ENCODE results near the gene SLC47A1. TPM values are rescaled to one million over a fixed set of nuclear protein-coding genes. Genes with fewer than 3 reads are reported as not detected.

SLC47A1 gene
- polyA plus RNA-seq, 1 donor (not counting 4 experiments of a cell fraction or from before 2014, with no cell fraction given), result 0.07 TPM

DNA sequence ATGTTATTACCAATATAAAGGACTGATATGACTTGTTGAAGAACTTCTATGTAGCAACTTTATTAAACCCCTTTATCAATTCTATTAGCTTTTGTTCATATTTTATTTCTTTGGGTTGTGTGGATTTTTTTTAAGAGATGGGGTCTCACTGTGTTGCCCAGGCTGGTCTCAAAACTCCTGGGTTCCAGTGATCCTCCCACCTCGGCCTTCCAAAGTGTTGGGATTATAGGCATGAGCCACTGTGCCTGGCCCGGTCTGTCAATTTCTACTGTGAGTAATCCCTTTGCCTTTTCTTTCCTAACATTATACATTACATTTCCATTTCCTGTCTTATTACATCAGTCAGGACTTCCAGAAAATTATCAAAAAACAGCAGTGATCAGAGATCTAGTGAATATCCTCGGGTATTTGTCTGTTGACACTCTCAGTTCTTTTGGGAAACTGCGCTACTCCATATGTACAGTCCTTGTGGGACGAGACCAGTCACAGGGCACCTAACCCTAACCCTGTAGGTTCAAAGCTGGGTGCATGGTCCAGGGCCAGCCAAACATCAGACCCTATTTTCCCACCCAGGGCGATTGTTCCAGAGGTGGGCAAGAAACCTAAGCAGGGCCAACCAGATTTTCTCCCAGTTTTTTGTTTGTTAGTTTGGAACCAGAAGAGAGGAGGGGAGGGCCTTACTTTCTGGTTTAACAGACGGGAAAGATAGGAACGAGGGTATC is 1.7 kb upstream of the SLC47A1 start:
- no peak for TF ChIP-seq EZH2 (IDR thresholded peaks at IDR 0.05; ENCODE audit: low read length)
- TF ChIP-seq, protein P1, sequence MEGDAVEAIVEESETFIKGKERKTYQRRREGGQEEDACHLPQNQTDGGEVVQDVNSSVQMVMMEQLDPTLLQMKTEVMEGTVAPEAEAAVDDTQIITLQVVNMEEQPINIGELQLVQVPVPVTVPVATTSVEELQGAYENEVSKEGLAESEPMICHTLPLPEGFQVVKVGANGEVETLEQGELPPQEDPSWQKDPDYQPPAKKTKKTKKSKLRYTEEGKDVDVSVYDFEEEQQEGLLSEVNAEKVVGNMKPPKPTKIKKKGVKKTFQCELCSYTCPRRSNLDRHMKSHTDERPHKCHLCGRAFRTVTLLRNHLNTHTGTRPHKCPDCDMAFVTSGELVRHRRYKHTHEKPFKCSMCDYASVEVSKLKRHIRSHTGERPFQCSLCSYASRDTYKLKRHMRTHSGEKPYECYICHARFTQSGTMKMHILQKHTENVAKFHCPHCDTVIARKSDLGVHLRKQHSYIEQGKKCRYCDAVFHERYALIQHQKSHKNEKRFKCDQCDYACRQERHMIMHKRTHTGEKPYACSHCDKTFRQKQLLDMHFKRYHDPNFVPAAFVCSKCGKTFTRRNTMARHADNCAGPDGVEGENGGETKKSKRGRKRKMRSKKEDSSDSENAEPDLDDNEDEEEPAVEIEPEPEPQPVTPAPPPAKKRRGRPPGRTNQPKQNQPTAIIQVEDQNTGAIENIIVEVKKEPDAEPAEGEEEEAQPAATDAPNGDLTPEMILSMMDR (optimal IDR thresholded peaks at IDR 0.05 in 1 of 3, IDR thresholded peaks at IDR 0.05 in 1 of 3, conservative IDR thresholded peaks at IDR 0.05 in 1 of 3; ENCODE audit: extremely low read depth in 1 of 3, insufficient read depth in 2 of 3, low read length in 3 of 3), result no peak
- Histone ChIP-seq H3K9me1 (ENCODE audit: control insufficient read depth, extremely low read depth, insufficient read depth, low read length) (no peaks in the 10 kb centered on the region), H3K9me3 (ENCODE audit: control insufficient read depth, low read depth, low read length) (no peaks in the 10 kb centered on the region), H2AFZ (ENCODE audit: control insufficient read depth, low read length) (no peak overlapping the region), H3K27me3 (ENCODE audit: control insufficient read depth, extremely low read depth, insufficient read depth, low read length) (peaks cover 51% of the 10 kb centered on the region), H3K79me2 (ENCODE audit: control insufficient read depth, insufficient read depth, low read length) (no peaks in the 10 kb centered on the region), H3K9ac (ENCODE audit: control insufficient read depth, extremely low read depth, insufficient read depth, low read length) (no peak overlapping the region), H4K20me1 (ENCODE audit: control insufficient read depth, extremely low read depth, insufficient read depth, low read length) (peaks cover 3% of the 10 kb centered on the region), H3K4me3 (ENCODE audit: control insufficient read depth in 2 of 3, extremely low read depth in 1 of 3, insufficient read depth in 2 of 3, low read depth in 1 of 3, low read length in 3 of 3) (no peak overlapping the region), H3K36me3 (ENCODE audit: control insufficient read depth in 2 of 2, extremely low read depth in 1 of 2, insufficient read depth in 2 of 2, low read length in 2 of 2) (no peaks in the 10 kb centered on the region), H3K4me1 (ENCODE audit: control insufficient read depth, extremely low read depth, insufficient read depth, low read length) (peaks cover 8% of the 10 kb centered on the region), H3K4me2 (ENCODE audit: control insufficient read depth, extremely low read depth, insufficient read depth, low read depth, low read length) (no peak overlapping the region), H3K27ac (ENCODE audit: control insufficient read depth, insufficient read depth, low read length) (no peak overlapping the region)
- dilution Hi-C loops (cut with MboI; ENCODE audit: extremely low pct_ligation_motif_present, low sequenced_read_pairs), result no loop called here
- FAIRE-seq (no peak), DNase-seq (ENCODE audit: low read depth, low spot score) (no peak)

DNA sequence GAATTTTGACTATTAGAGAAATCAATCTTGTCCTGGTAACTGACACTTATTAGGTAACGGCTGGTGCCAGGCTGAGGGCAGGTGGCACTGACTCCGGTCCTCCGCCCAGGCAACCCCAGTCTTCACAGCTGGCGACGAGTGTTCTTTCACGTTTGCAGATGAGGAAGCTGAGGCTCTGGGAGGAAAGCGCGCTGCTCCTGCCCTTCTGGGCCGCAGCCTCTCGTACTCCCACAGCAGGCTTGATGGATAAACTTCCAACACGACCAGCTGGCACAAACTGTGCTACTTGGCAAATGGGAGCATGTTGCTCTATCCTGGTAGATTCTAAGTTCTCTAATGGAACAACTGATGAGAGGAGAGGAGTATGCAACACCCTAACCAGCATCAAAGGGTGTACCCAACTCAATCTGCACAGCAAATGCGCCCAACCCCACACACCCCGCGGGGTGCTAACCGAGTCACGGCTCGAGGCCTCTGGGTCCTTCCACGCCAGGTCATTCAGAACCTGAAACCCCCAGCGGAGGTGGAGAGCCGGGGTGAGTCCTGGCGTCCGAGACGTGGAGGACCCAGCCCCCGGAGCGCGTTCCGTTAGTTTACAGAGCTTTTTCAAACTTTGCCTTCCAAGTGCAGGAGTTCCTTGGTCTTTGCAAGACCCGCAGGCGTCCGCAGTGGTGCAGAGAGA is 477 bp upstream of the SLC47A1 start:
- Histone ChIP-seq H3K9me3 (ENCODE audit: control insufficient read depth, low read depth, low read length) (no peaks in the 10 kb centered on the region), H4K20me1 (ENCODE audit: control insufficient read depth, extremely low read depth, insufficient read depth, low read length) (peaks cover 3% of the 10 kb centered on the region), H3K36me3 (ENCODE audit: control insufficient read depth in 2 of 2, extremely low read depth in 1 of 2, insufficient read depth in 2 of 2, low read length in 2 of 2) (no peaks in the 10 kb centered on the region), H3K9ac (ENCODE audit: control insufficient read depth, extremely low read depth, insufficient read depth, low read length) (no peak overlapping the region), H3K79me2 (ENCODE audit: control insufficient read depth, insufficient read depth, low read length) (no peaks in the 10 kb centered on the region), H3K27ac (ENCODE audit: control insufficient read depth, insufficient read depth, low read length) (no peak overlapping the region), H3K9me1 (ENCODE audit: control insufficient read depth, extremely low read depth, insufficient read depth, low read length) (no peaks in the 10 kb centered on the region), H3K4me3 (ENCODE audit: control insufficient read depth in 2 of 3, extremely low read depth in 1 of 3, insufficient read depth in 2 of 3, low read depth in 1 of 3, low read length in 3 of 3) (no peak overlapping the region), H2AFZ (ENCODE audit: control insufficient read depth, low read length) (no peak overlapping the region), H3K4me1 (ENCODE audit: control insufficient read depth, extremely low read depth, insufficient read depth, low read length) (peaks cover 8% of the 10 kb centered on the region), H3K4me2 (ENCODE audit: control insufficient read depth, extremely low read depth, insufficient read depth, low read depth, low read length) (peak overlapping the region; percentile 65), H3K27me3 (ENCODE audit: control insufficient read depth, extremely low read depth, insufficient read depth, low read length) (peaks cover 63% of the 10 kb centered on the region)
- DNase-seq (ENCODE audit: low read depth, low spot score) (no peak), FAIRE-seq (no peak)
- TF ChIP-seq EZH2 (IDR thresholded peaks at IDR 0.05; ENCODE audit: low read length), result peak; percentile 51
- TF ChIP-seq, protein P1 (optimal IDR thresholded peaks at IDR 0.05 in 1 of 3, IDR thresholded peaks at IDR 0.05 in 1 of 3, conservative IDR thresholded peaks at IDR 0.05 in 1 of 3; ENCODE audit: extremely low read depth in 1 of 3, insufficient read depth in 2 of 3, low read length in 3 of 3), result no peak
- dilution Hi-C loops (cut with MboI; ENCODE audit: extremely low pct_ligation_motif_present, low sequenced_read_pairs), result no loop called here
